Measurements from ENCODE around the gene FLNB. TPM values are rescaled to one million over a fixed set of nuclear protein-coding genes. Genes with fewer than 3 reads are reported as not detected.

The FLNB gene
- total RNA-seq, 1 donor from 2014 or later: 216 TPM

DNA sequence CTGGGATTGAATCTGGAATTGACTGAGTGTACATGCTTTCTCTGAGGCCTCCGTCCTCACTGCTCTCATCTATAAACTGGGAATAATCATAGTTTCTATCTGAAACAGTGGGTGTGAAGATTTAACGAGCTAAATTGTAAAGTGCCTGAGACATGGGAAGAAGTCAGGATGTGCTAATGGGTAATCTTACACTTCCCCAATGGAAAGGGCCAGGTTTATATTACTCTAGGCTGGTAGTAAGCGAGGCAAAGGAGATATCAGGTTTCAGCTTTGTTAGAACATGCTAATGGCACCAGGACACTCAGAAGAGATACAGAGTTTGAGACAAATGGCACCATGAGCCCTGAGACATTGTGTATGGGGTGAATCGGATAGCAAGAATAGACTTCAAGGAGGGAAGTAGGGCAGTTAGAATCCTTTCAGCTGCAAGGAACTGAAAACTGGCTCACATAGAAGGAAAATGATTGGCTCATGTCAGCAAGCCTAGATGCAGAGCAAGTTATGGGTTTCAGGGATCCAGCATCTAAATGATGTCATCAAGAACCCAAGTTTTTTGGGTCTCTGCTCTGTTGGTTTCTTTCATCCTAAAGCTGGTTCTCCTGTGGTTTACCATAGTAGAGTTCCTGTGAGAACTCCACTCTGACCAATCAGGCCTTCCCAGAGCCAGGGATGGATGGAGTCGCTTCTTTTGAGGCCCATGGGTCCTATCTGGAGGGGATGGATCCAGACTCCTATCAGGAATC lies 21.8 kb downstream of the FLNB start:
- peaks cover 10% of the 10 kb centered on the region for H3K36me3 Mint-ChIP-seq (ENCODE audit: low read depth, unreplicated experiment)
- H3K4me3 Mint-ChIP-seq (ENCODE audit: unreplicated experiment): no peak overlapping the region
- no peak for DNase-seq (ENCODE audit: low spot score)
- H3K4me1 Mint-ChIP-seq (ENCODE audit: unreplicated experiment): peaks cover 25% of the 10 kb centered on the region
- TF ChIP-seq, protein P1, sequence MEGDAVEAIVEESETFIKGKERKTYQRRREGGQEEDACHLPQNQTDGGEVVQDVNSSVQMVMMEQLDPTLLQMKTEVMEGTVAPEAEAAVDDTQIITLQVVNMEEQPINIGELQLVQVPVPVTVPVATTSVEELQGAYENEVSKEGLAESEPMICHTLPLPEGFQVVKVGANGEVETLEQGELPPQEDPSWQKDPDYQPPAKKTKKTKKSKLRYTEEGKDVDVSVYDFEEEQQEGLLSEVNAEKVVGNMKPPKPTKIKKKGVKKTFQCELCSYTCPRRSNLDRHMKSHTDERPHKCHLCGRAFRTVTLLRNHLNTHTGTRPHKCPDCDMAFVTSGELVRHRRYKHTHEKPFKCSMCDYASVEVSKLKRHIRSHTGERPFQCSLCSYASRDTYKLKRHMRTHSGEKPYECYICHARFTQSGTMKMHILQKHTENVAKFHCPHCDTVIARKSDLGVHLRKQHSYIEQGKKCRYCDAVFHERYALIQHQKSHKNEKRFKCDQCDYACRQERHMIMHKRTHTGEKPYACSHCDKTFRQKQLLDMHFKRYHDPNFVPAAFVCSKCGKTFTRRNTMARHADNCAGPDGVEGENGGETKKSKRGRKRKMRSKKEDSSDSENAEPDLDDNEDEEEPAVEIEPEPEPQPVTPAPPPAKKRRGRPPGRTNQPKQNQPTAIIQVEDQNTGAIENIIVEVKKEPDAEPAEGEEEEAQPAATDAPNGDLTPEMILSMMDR (IDR thresholded peaks at IDR 0.05; ENCODE audit: unreplicated experiment): no peak
- H3K27ac Mint-ChIP-seq (ENCODE audit: unreplicated experiment): peak overlapping the region; percentile 33
- H3K9me3 Mint-ChIP-seq (ENCODE audit: unreplicated experiment): no peaks in the 10 kb centered on the region
- no peaks in the 10 kb centered on the region for H3K27me3 Mint-ChIP-seq (ENCODE audit: unreplicated experiment)

DNA sequence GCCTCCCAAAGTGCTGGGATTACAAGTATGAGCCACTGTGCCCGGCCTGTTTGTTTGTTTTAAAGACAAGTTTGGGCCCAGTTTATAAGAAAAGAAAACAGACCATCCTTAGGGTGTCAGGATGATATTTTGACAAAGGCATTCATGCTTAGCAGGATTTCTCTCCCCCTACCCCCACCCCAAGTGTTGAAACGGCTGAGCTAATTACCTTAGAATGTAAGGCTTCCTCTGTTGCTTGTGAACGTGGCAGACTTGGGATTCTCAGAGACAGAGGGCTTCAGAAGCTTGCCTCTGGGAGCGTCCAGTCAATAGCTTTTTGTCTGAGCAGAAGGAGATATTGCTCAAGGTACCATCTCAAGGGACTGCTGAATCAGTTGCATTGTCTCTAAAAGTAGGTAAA lies 24.0 kb downstream of the FLNB start:
- no peak overlapping the region for H3K27ac Mint-ChIP-seq (ENCODE audit: unreplicated experiment)
- H3K27me3 Mint-ChIP-seq (ENCODE audit: unreplicated experiment): no peaks in the 10 kb centered on the region
- peaks cover 10% of the 10 kb centered on the region for H3K36me3 Mint-ChIP-seq (ENCODE audit: low read depth, unreplicated experiment)
- TF ChIP-seq, protein P1 (IDR thresholded peaks at IDR 0.05; ENCODE audit: unreplicated experiment): no peak
- DNase-seq (ENCODE audit: low spot score): no peak
- H3K4me1 Mint-ChIP-seq (ENCODE audit: unreplicated experiment): peaks cover 23% of the 10 kb centered on the region
- no peaks in the 10 kb centered on the region for H3K9me3 Mint-ChIP-seq (ENCODE audit: unreplicated experiment)
- no peak overlapping the region for H3K4me3 Mint-ChIP-seq (ENCODE audit: unreplicated experiment)

DNA sequence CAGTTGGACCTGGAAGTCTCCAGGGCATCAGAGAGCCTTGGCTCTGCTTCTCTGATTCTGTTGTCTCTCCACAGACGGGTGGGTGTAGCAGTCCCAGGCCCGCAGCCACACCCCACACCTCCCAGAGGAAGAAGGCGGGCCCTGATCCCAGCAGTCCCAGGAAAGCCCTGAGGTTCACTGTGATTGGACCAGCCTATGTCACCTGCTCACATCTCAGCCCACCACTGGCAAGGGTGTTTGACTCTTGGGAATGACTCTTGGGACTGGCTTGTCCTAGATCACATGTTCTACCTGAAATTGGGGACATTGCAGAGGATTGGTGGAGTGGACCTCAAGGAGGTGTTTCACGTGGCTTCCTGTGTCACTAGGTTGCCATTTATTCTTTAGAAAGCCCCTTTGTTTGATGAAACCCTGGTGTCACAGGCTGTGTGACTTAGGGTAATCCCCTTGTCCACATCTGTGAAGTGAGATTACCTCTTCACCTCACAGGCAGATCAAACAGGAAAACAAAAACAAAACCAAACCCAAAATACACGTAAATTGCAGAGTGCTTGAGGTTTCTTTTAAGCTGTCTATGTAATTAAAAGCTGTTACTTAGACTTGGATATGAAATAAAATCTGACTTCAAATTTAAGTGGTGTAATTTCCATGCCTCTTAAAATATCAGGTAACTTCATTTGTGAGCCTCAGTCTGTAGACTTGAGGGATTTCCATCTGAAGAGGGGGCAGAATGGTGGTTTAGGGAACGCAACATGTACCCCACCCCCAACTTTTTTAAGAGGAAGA lies 26.7 kb downstream of the FLNB start:
- no peak for DNase-seq (ENCODE audit: low spot score)
- no peaks in the 10 kb centered on the region for H3K27me3 Mint-ChIP-seq (ENCODE audit: unreplicated experiment)
- H3K27ac Mint-ChIP-seq (ENCODE audit: unreplicated experiment): no peak overlapping the region
- TF ChIP-seq, protein P1 (IDR thresholded peaks at IDR 0.05; ENCODE audit: unreplicated experiment): no peak
- H3K36me3 Mint-ChIP-seq (ENCODE audit: low read depth, unreplicated experiment): peaks cover 10% of the 10 kb centered on the region
- no peaks in the 10 kb centered on the region for H3K9me3 Mint-ChIP-seq (ENCODE audit: unreplicated experiment)
- peaks cover 23% of the 10 kb centered on the region for H3K4me1 Mint-ChIP-seq (ENCODE audit: unreplicated experiment)
- H3K4me3 Mint-ChIP-seq (ENCODE audit: unreplicated experiment): no peak overlapping the region

DNA sequence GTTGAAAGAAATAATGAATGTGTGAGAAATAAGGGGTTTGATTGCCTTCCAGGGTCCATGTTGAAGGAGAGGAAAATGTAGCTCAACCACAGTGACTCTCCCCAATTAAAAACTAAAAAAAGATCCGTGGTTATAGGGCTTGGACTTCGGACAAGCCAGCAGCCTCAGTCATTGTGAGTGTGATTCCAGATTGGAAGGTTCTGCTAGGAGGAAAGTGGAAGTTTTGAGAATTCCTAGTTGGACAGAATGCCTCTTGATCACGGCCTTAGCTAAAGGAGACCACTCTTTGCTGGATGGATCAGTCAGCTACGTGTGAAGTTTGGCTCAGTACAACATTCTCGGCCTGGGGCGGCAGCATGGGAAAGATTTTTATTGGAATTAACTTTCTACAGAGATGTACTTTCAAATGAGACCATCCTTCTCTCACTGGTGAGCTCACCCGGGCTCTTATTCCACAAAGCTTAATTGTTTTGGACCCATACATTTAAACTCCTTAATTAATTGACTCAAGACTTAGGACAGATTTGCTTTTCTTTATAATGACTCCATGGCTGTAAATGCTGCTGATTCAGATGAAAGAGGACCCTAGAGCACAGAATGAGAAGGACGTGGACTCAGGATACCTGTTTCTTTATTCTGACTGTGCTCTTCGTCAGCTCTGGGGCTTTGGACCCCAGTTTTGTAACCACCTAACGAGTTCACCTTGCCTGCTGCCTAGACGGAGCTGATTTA lies 27.5 kb downstream of the FLNB start:
- DNase-seq (ENCODE audit: low spot score): no peak
- H3K27ac Mint-ChIP-seq (ENCODE audit: unreplicated experiment): no peak overlapping the region
- TF ChIP-seq, protein P1 (IDR thresholded peaks at IDR 0.05; ENCODE audit: unreplicated experiment): no peak
- H3K9me3 Mint-ChIP-seq (ENCODE audit: unreplicated experiment): no peaks in the 10 kb centered on the region
- no peaks in the 10 kb centered on the region for H3K27me3 Mint-ChIP-seq (ENCODE audit: unreplicated experiment)
- peaks cover 10% of the 10 kb centered on the region for H3K36me3 Mint-ChIP-seq (ENCODE audit: low read depth, unreplicated experiment)
- no peak overlapping the region for H3K4me3 Mint-ChIP-seq (ENCODE audit: unreplicated experiment)
- H3K4me1 Mint-ChIP-seq (ENCODE audit: unreplicated experiment): peaks cover 22% of the 10 kb centered on the region

All from endothelial cell (in vitro differentiated cells).